Measurements from ENCODE around the gene DCLK3. TPM values are rescaled to one million over a fixed set of nuclear protein-coding genes. Genes with fewer than 3 reads are reported as not detected.
A peak's percentile ranks its signal among the peaks of the same experiment; 100 is the strongest.

Gene DCLK3
- total RNA-seq, 6 experiments from 2014 or later: not detected

- Mint-ChIP-seq H3K27ac (no peak overlapping the region), H3K4me1 (ENCODE audit: low read depth) (no peaks in the 10 kb centered on the region), H3K9me3 (no peaks in the 10 kb centered on the region; the same call in 1 of the 2 replicates), H3K36me3 (ENCODE audit: low read depth) (no peaks in the 10 kb centered on the region), H3K27me3 (ENCODE audit: insufficient read depth) (peaks cover 7% of the 10 kb centered on the region), H3K4me3 (no peak overlapping the region)
- DNase-seq: no peak
- no peak for TF ChIP-seq CTCF (IDR thresholded peaks at IDR 0.05)
Observed at GRCh38 chr3:36804295-36805055, 40.1 kb upstream of the DCLK3 start.

- no peak overlapping the region for H3K27ac Mint-ChIP-seq
- no peak for DNase-seq
- H3K4me3 Mint-ChIP-seq: no peak overlapping the region
- no peaks in the 10 kb centered on the region; the same call in 1 of the 2 replicates for H3K9me3 Mint-ChIP-seq
- TF ChIP-seq CTCF (IDR thresholded peaks at IDR 0.05): no peak
- H3K27me3 Mint-ChIP-seq (ENCODE audit: insufficient read depth): peaks cover 7% of the 10 kb centered on the region
- H3K36me3 Mint-ChIP-seq (ENCODE audit: low read depth): no peaks in the 10 kb centered on the region
- H3K4me1 Mint-ChIP-seq (ENCODE audit: low read depth): no peaks in the 10 kb centered on the region
Observed at GRCh38 chr3:36803091-36803791, 38.9 kb upstream of the DCLK3 start.

GRCh38 chr3:36800533-36801116, 36.3 kb upstream of the DCLK3 start:
- TF ChIP-seq CTCF (IDR thresholded peaks at IDR 0.05): no peak
- Mint-ChIP-seq H3K4me3 (no peak overlapping the region), H3K27me3 (ENCODE audit: insufficient read depth) (peaks cover 7% of the 10 kb centered on the region), H3K4me1 (ENCODE audit: low read depth) (no peaks in the 10 kb centered on the region), H3K27ac (no peak overlapping the region), H3K9me3 (no peaks in the 10 kb centered on the region), H3K36me3 (ENCODE audit: low read depth) (no peaks in the 10 kb centered on the region)
- DNase-seq: no peak

GRCh38 chr3:36796881-36797280, 32.5 kb upstream of the DCLK3 start:
- Mint-ChIP-seq H3K27me3 (ENCODE audit: insufficient read depth) (peaks cover 9% of the 10 kb centered on the region), H3K9me3 (no peaks in the 10 kb centered on the region), H3K36me3 (ENCODE audit: low read depth) (no peaks in the 10 kb centered on the region), H3K27ac (no peak overlapping the region), H3K4me1 (ENCODE audit: low read depth) (no peaks in the 10 kb centered on the region), H3K4me3 (no peak overlapping the region)
- TF ChIP-seq CTCF (IDR thresholded peaks at IDR 0.05): no peak
- DNase-seq: peak; percentile 31

GRCh38 chr3:36796161-36796560, 31.8 kb upstream of the DCLK3 start:
- DNase-seq: no peak

More at GRCh38 chr3:36796161-36796560, 31.8 kb upstream of the DCLK3 start:
- Mint-ChIP-seq H3K4me1 (ENCODE audit: low read depth) (no peaks in the 10 kb centered on the region), H3K36me3 (ENCODE audit: low read depth) (no peaks in the 10 kb centered on the region), H3K4me3 (no peak overlapping the region), H3K27ac (no peak overlapping the region), H3K9me3 (no peaks in the 10 kb centered on the region), H3K27me3 (ENCODE audit: insufficient read depth) (peaks cover 7% of the 10 kb centered on the region)
- TF ChIP-seq CTCF (IDR thresholded peaks at IDR 0.05): no peak
